HG02885 (cell line): ENCODE data around the gene PIP4K2B.
"Not testable (repeated sequence)": the region's sequence is repeated elsewhere in the genome, so short reads cannot be mapped to it uniquely, and the experiment has no call there.

Experiments used
- ATAC-seq: cut with Tn5 transposase; IDR thresholded peaks from one replicate; pipeline ENCODE4 v1.9.1; 2021; ENCODE audit warnings: mild to moderate bottlenecking; ENCODE audit not compliant: unreplicated experiment, poor library complexity

Gene PIP4K2B

GRCh38 chr17:38799501-38800236 lies at the start of gene PIP4K2B:
TSS of gene PIP4K2B (minus strand) at chr17:38799556. CDS start at chr17:38799424, 132 bp downstream.
- ATAC-seq = peak; percentile 82

GRCh38 chr17:38848557-38848891 lies 49.2 kb upstream of the PIP4K2B start:
- no peak for ATAC-seq

- ATAC-seq = no peak
Observed at GRCh38 chr17:38844261-38844757, 45.0 kb upstream of the PIP4K2B start.

- no peak for ATAC-seq
Observed at GRCh38 chr17:38825762-38826247, 26.4 kb upstream of the PIP4K2B start.

- ATAC-seq = peak; percentile 90
Observed at GRCh38 chr17:38824899-38825761, 25.8 kb upstream of the PIP4K2B start, which contains the start of gene CWC25. TSS of gene CWC25 (minus strand) at chr17:38825321. CDS start at chr17:38825183, 138 bp downstream.

- ATAC-seq = no peak
Observed at GRCh38 chr17:38815576-38816193, 16.3 kb upstream of the PIP4K2B start.

GRCh38 chr17:38809828-38810227 lies 10.5 kb upstream of the PIP4K2B start:
- no peak for ATAC-seq

GRCh38 chr17:38800237-38800760 lies 943 bp upstream of the PIP4K2B start:
- ATAC-seq = no peak

- peak; percentile 22 for ATAC-seq
Observed at GRCh38 chr17:38798614-38799500, 499 bp downstream of the PIP4K2B start.

GRCh38 chr17:38797828-38798227 lies 1.5 kb downstream of the PIP4K2B start:
- ATAC-seq = no peak

- ATAC-seq = no peak
Observed at GRCh38 chr17:38797158-38797490, 2.2 kb downstream of the PIP4K2B start.

- ATAC-seq = no peak
Observed at GRCh38 chr17:38796451-38797157, 2.8 kb downstream of the PIP4K2B start.

GRCh38 chr17:38794221-38794620 lies 5.1 kb downstream of the PIP4K2B start:
- no peak for ATAC-seq

GRCh38 chr17:38791162-38791561 lies 8.2 kb downstream of the PIP4K2B start:
- ATAC-seq = no peak

GRCh38 chr17:38790148-38790707 lies 9.1 kb downstream of the PIP4K2B start:
- not testable (repeated sequence) for ATAC-seq

GRCh38 chr17:38789185-38789584 lies 10.2 kb downstream of the PIP4K2B start:
- no peak for ATAC-seq

- not testable (repeated sequence) for ATAC-seq
Observed at GRCh38 chr17:38787999-38788398, 11.4 kb downstream of the PIP4K2B start.

GRCh38 chr17:38786372-38786771 lies 13.0 kb downstream of the PIP4K2B start:
- ATAC-seq = no peak

- ATAC-seq = no peak
Observed at GRCh38 chr17:38783227-38783626, 16.1 kb downstream of the PIP4K2B start.
